GM12801 (cell line): ENCODE results near the gene TEX19.

ENCODE experiments used
- TF ChIP-seq, protein P1 (sequence below): IDR thresholded peaks from one replicate; pipeline ENCODE4 v1.5.1; 2011; ENCODE audit warnings: control low read depth; ENCODE audit not compliant: insufficient read length; ENCODE audit errors: extremely low read depth

The TEX19 gene

DNA sequence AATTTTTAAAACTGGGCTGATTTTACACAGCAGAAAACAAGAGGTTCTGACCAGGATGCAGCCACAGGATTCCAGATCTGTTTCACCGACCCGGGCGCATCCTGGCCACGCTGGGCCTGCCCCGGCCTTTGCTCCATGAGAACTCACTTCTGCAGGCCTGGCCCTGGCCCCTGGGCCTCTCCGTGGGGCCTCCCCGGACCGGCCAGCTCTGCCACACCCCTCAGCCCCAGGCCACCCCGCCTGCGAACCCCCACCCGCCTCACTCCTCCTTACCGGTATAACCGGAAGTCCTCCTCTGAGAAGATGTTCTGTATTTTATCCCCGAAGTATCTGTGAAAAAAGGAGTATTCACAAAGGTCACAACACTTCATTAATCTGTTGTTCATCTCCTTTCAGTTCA, 46.0 kb downstream of the TEX19 start:
- TF ChIP-seq, protein P1, sequence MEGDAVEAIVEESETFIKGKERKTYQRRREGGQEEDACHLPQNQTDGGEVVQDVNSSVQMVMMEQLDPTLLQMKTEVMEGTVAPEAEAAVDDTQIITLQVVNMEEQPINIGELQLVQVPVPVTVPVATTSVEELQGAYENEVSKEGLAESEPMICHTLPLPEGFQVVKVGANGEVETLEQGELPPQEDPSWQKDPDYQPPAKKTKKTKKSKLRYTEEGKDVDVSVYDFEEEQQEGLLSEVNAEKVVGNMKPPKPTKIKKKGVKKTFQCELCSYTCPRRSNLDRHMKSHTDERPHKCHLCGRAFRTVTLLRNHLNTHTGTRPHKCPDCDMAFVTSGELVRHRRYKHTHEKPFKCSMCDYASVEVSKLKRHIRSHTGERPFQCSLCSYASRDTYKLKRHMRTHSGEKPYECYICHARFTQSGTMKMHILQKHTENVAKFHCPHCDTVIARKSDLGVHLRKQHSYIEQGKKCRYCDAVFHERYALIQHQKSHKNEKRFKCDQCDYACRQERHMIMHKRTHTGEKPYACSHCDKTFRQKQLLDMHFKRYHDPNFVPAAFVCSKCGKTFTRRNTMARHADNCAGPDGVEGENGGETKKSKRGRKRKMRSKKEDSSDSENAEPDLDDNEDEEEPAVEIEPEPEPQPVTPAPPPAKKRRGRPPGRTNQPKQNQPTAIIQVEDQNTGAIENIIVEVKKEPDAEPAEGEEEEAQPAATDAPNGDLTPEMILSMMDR = no peak

DNA sequence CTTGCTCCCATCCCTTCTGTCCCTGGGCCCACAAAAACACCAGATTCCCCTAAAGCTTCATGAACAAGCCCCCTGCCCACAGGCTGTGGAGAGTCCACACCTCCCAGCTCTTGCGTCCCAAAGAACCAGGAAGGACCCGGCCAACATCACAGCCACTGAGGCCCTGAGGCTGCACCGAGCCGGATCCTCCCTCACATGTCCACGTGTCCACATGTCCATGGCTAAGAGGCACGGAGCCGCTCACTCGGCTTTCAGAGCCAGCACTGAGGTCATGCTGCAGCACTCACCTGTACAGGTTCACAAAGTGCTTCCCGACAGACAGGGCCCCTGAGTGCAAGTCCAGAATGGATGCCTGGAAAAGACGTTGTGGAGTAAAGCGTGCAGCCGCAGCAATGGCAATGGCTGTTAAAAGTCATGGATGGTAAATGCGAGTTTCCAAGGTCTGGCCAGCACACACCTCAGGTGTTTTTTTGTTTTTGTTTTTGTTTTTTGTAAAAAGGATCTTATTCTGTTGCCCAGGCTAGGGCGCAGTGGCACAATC, 47.2 kb downstream of the TEX19 start:
- TF ChIP-seq, protein P1 = no peak

DNA sequence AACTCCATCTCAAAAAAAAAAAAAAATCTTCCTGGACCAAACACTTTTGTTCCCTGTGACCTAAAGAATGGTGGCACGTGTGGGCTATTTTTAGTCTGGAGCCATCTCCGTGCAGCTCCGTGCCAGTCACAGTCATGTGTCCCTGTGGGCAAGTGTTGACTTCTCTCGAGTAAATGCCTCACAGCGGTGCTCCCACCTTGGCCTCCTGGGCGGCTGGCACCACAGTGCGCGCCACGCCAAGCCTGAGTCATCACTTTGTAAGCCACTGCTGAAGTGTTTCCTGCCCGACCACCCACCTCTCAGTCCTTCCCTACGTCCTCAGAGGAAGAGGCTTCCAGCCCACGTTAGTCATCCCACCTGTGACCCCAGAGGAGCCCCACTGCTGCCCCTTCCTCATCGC, 48.2 kb downstream of the TEX19 start:
- TF ChIP-seq, protein P1 = no peak

DNA sequence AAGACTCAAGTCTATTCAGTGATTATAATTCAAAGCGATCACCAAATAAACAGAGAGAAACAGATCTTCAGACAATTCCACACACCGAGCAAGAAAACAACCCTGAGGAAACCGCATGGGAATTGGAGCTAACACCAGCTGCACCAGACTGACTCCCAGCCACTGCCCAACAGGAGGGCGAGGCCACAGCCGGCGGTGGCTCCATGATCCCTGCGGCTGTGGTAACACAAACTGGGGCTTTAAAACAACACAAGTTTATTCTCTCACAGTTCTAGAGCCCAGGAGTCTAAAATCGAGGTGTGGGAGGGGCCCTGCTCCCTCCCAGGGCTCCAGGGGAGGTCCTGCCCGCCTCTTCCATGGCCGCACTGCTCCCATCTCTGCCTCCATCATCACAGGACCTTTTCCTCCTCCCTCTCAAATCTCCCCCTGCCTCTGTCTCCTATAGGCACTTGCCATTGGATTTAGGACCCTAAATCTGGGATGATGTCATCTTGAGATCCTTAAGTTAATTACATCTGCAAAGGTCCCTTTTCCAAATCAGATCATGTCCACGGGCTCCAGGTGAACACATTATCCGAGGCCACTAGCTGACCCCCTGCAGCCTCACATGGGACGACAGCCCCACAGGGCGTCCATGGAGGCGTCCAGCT, 49.4 kb downstream of the TEX19 start:
- TF ChIP-seq, protein P1 = no peak

DNA sequence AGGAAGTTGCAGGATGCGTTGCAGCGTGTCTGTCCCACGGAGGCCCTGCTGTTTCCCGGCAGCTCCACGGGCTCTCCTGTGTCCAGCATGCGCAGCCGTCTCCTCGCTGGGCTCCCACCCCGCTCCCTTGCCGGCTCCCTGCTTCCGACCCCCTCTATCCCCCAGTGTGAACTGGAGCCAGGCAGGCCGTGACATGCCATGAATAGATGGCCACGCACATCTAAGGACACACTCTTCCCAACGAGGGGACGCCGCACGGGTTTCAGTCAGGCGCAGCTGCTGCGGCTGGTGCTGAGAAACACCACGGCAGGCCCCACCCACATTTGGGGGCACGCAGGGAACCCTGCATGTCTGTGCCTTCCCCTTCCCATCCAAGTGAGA, 49.9 kb downstream of the TEX19 start:
- TF ChIP-seq, protein P1 = no peak

DNA sequence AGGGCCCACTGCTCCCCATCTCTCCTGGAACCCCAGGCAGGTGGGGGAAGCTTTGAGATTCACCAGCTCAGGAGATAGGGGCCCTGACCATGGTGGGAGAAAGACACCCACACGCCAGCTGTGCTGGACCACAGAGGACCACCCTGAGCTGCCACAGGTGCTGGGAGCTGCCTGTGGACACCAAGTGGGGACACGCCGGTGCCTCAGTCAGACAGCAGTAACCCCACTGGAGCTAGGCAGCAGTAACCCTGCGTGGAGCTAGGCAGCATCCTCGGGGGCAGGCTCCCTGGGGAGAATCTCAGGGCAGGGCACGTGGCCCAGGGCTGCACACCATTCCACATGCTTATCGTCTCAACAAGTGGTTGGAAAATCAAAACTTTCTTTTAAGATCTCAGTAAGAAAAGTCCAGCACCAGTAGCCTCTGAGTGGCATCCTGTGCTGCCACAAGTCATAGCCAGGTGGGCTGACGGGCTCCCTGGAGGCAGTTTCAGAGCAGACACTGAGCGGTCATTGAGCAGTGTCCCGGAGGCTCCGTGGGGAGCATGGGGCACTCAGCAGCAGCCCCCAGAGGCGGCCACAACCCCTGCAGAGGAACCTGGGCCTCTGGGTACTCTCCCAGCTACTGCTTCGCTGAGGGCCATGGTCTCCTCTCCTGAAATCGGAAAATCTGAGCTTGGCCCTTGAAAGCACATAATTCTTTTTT, 51.1 kb downstream of the TEX19 start:
- TF ChIP-seq, protein P1 = no peak

DNA sequence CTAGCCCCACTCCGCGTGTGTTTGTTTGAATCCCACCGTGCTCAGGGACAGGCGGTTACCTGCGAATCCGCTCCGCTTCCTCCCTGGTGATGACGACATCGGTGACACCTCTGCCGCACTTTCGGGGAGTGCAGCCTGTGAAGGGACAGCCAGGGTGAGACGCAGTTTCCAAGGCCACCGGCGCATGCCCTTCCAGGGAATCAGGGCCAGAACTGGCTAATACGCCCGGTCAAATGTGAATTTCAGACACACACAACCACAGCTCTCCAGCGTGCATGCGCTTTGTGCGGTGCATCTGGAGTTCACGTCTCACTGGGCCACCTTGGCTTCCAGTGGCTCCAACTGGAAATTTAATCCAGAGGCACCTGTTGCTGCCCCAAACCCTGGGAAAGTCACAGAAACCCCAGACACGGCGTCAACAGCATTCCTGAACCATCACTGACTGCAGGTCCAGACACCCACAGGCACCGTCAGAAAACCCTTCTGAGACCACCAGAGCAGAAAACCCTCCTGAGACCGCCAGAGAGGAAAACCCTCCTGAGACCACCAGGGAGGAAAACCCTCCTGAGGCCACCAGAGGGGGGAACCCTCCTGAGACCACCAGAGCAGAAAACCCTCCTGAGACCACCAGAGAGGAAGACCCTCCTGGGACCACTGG, 52.5 kb downstream of the TEX19 start:
- TF ChIP-seq, protein P1 = no peak
